Bronchial smooth muscle cell (primary cell): ENCODE measurements around the gene PIWIL4. TPM values are rescaled to one million over a fixed set of nuclear protein-coding genes. Genes with fewer than 3 reads are reported as not detected.

Experiments used
- total RNA-seq: library from RNA; depleted of rRNA; stranded (reverse); fragments of >200 nt; gene quantifications from 2 replicates; pipeline ENCODE4 v1.2.1, GENCODE V29; 2014

PIWIL4 gene
- total RNA-seq = 2.5 and 5.1 TPM in 2 replicates

DNA sequence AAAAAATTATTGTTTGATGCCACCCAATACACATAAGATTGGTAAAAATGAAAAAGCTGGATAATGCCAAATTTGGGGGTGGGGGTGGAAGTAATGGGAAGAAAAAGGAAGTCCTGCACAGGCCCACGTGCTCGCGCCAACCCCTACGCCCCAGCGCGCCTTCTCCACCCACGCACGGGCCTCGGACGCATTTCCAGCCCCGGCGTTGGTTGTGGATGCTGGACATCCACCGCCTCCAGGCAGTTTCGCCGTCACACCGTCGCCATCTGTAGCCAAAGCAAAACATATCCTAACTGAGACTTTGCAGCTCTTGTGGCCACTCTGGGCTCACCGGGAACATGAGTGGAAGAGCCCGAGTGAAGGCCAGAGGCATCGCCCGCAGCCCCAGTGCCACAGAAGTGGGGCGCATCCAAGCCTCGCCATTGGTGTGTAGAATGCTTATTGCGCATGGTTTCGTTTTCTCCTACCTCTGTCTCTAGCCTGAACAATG, at the start of gene PIWIL4:
Gene PIWIL4, plus strand, starts transcription at position 188 of the 490 bp plus-strand sequence. Its CDS starts 151 bp downstream, at position 339.

DNA sequence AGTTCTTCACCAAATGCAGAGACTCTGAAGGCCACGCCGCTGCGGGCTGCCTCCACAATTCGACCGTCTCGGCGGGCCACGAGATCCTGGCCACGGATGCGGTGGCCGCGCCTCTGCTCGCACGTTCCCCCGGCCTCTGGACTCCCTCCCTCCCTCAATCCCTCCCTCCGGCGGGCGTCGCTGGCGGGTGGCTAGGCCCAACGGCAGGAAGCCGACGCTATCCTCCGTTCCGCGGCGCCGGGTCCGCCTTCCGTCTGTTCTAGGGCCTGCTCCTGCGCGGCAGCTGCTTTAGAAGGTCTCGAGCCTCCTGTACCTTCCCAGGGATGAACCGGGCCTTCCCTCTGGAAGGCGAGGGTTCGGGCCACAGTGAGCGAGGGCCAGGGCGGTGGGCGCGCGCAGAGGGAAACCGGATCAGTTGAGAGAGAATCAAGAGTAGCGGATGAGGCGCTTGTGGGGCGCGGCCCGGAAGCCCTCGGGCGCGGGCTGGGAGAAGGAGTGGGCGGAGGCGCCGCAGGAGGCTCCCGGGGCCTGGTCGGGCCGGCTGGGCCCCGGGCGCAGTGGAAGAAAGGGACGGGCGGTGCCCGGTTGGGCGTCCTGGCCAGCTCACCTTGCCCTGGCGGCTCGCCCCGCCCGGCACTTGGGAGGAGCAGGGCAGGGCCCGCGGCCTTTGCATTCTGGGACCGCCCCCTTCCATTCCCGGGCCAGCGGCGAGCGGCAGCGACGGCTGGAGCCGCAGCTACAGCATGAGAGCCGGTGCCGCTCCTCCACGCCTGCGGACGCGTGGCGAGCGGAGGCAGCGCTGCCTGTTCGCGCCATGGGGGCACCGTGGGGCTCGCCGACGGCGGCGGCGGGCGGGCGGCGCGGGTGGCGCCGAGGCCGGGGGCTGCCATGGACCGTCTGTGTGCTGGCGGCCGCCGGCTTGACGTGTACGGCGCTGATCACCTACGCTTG, 23.2 kb upstream of the PIWIL4 start, which contains the start of gene FUT4:
Gene FUT4, plus strand, starts transcription at position 227 of the 951 bp plus-strand sequence. Its CDS starts 213 bp downstream, at position 440.

Other genes with a start within 250 kb of the PIWIL4 start
- under 0.01 TPM in 1 of 2 replicates, not detected in the other for gene GPR83, start 165.9 kb upstream of the PIWIL4 start, total RNA-seq
- 6.0 and 7.1 TPM in 2 replicates for gene MRE11, start 73.5 kb upstream of the PIWIL4 start, total RNA-seq
- gene ANKRD49, start 73.4 kb upstream of the PIWIL4 start, total RNA-seq = 8.3 and 9.0 TPM in 2 replicates
- not detected in 2 replicates for gene C11orf97, start 54.9 kb upstream of the PIWIL4 start, total RNA-seq
- 2.7 and 3.2 TPM in 2 replicates for gene FUT4, start 23.4 kb upstream of the PIWIL4 start, total RNA-seq
- 22.4 and 29.7 TPM in 2 replicates for gene AMOTL1, start 201.0 kb downstream of the PIWIL4 start, total RNA-seq